Measurements from ENCODE around the gene TESK2. TPM values are rescaled to one million over a fixed set of nuclear protein-coding genes. Genes with fewer than 3 reads are reported as not detected.

TESK2 gene
- total RNA-seq, 1 experiment from 2014 or later: 13.8 TPM

- H3K36me3 ChIP-seq (ENCODE audit: low read depth): no peaks in the 10 kb centered on the region
- TF ChIP-seq CTCF (conservative IDR thresholded peaks at IDR 0.05) (no peak), EZH2 (IDR thresholded peaks at IDR 0.05; ENCODE audit: low read depth) (no peak)
These were observed 36.5 kb downstream of the TESK2 start for GRCh38 chr1:45454464-45454863.

GRCh38 chr1:45452503-45452902 is 38.5 kb downstream of the TESK2 start:
- no peak for TF ChIP-seq CTCF (conservative IDR thresholded peaks at IDR 0.05)
- no peak for TF ChIP-seq EZH2 (IDR thresholded peaks at IDR 0.05; ENCODE audit: low read depth)
- CTCF ChIA-PET: interaction anchor here (0.6 kb wide), 1 partner anchor 52 kb away, joined by 5 read pairs; no protein-coding TSS in a partner anchor
- Histone ChIP-seq H3K4me2 (no peak overlapping the region), H3K79me2 (ENCODE audit: low read depth) (no peaks in the 10 kb centered on the region), H3K27me3 (ENCODE audit: insufficient read depth, low read depth) (no peaks in the 10 kb centered on the region), H3K9me3 (ENCODE audit: insufficient read depth, low read depth) (no peaks in the 10 kb centered on the region), H3F3A (ENCODE audit: insufficient read depth, low read depth) (no peaks in the 10 kb centered on the region), H3K4me1 (replicated peaks; ENCODE audit: insufficient read depth) (peaks cover 10% of the 10 kb centered on the region; the same call in 1 of the 2 replicates), H4K20me1 (ENCODE audit: insufficient read depth) (no peaks in the 10 kb centered on the region), H3K4me3 (no peak overlapping the region), H3K27ac (no peak overlapping the region), H3K36me3 (ENCODE audit: low read depth) (no peaks in the 10 kb centered on the region), H2AFZ (no peak overlapping the region), H3K9me2 (ENCODE audit: insufficient read depth) (no peaks in the 10 kb centered on the region)
- BruUV-seq (replicated peaks): no TSS peak
- intact Hi-C loops (cut with micrococcal nuclease; ENCODE audit: unreplicated experiment): no loop called here
- DNase-seq: no peak
- POLR2A ChIA-PET (ENCODE audit: unreplicated experiment): no interaction called here

More at GRCh38 chr1:45454464-45454863, 36.5 kb downstream of the TESK2 start:
- intact Hi-C loops (cut with micrococcal nuclease; ENCODE audit: unreplicated experiment): no loop called here
- ChIA-PET POLR2A (ENCODE audit: unreplicated experiment) (no interaction called here), CTCF (no interaction called here)
- DNase-seq: no peak
- Histone ChIP-seq H3K4me1 (replicated peaks; ENCODE audit: insufficient read depth) (peaks cover 10% of the 10 kb centered on the region; the same call in 1 of the 2 replicates), H3K9me2 (ENCODE audit: insufficient read depth) (no peaks in the 10 kb centered on the region), H3K4me2 (no peak overlapping the region), H3K79me2 (ENCODE audit: low read depth) (no peaks in the 10 kb centered on the region), H3K27ac (no peak overlapping the region), H3K27me3 (ENCODE audit: insufficient read depth, low read depth) (no peaks in the 10 kb centered on the region), H3K4me3 (no peak overlapping the region), H4K20me1 (ENCODE audit: insufficient read depth) (no peaks in the 10 kb centered on the region), H3F3A (ENCODE audit: insufficient read depth, low read depth) (0 out of 2 replicates have a peak, but pooled peaks cover 3% of the 10 kb centered on the region), H3K9me3 (ENCODE audit: insufficient read depth, low read depth) (no peaks in the 10 kb centered on the region), H2AFZ (no peak overlapping the region)
- BruUV-seq (replicated peaks): no TSS peak

GRCh38 chr1:45448357-45448756 is 42.6 kb downstream of the TESK2 start:
- TF ChIP-seq EZH2 (IDR thresholded peaks at IDR 0.05; ENCODE audit: low read depth) (no peak), CTCF (conservative IDR thresholded peaks at IDR 0.05) (no peak)
- Histone ChIP-seq H3K27me3 (ENCODE audit: insufficient read depth, low read depth) (no peaks in the 10 kb centered on the region), H3K4me2 (no peak overlapping the region), H3K4me3 (no peak overlapping the region), H3K27ac (no peak overlapping the region), H3K4me1 (replicated peaks; ENCODE audit: insufficient read depth) (peaks cover 11% of the 10 kb centered on the region), H3K79me2 (ENCODE audit: low read depth) (no peaks in the 10 kb centered on the region), H3K36me3 (ENCODE audit: low read depth) (no peaks in the 10 kb centered on the region), H3K9me3 (ENCODE audit: insufficient read depth, low read depth) (0 out of 2 replicates have a peak, but pooled peaks cover 4% of the 10 kb centered on the region), H3F3A (ENCODE audit: insufficient read depth, low read depth) (peaks cover 10% of the 10 kb centered on the region; the same call in 1 of the 2 replicates), H2AFZ (no peak overlapping the region), H4K20me1 (ENCODE audit: insufficient read depth) (no peaks in the 10 kb centered on the region), H3K9me2 (ENCODE audit: insufficient read depth) (no peaks in the 10 kb centered on the region)
- CTCF ChIA-PET: no interaction called here
- DNase-seq: no peak
- no TSS peak for BruUV-seq (replicated peaks)
- POLR2A ChIA-PET (ENCODE audit: unreplicated experiment): no interaction called here
- intact Hi-C loops (cut with micrococcal nuclease; ENCODE audit: unreplicated experiment): no loop called here

Data from PC-9 (cell line).